Neuronal stem cell (in vitro differentiated cells): ENCODE results near the gene COX14.
A peak's percentile ranks its signal among the peaks of the same experiment; 100 is the strongest.

ENCODE experiments used
- DNase-seq: peaks from one replicate; pipeline ENCODE4 v3.0.0-alpha.2; 2013; ENCODE audit warnings: low spot score
- H2AFZ ChIP-seq: one replicate; pipeline ENCODE4 v1.6.1; 2013; ENCODE audit warnings: mild to moderate bottlenecking, low read length, inconsistent platforms
- H2AK5ac ChIP-seq: 2 replicates; pipeline ENCODE4 v1.6.1; 2013; ENCODE audit warnings: low read depth, mild to moderate bottlenecking, inconsistent platforms, low read length, moderate library complexity, mixed read lengths
- H2BK120ac ChIP-seq: 2 replicates; pipeline ENCODE4 v1.6.1; 2013; ENCODE audit warnings: low read depth, mild to moderate bottlenecking, inconsistent platforms, low read length, moderate library complexity, mixed read lengths
- H2BK12ac ChIP-seq: one replicate; pipeline ENCODE4 v1.6.1; 2013; ENCODE audit warnings: low read length, inconsistent platforms
- H2BK15ac ChIP-seq: 2 replicates; pipeline ENCODE4 v1.6.1; 2013; ENCODE audit warnings: mild to moderate bottlenecking, low read length, inconsistent platforms, mixed read lengths
- H2BK5ac ChIP-seq: one replicate; pipeline ENCODE4 v1.6.1; 2013; ENCODE audit warnings: inconsistent platforms, mild to moderate bottlenecking, low read length, moderate library complexity
- H3K14ac ChIP-seq: one replicate; pipeline ENCODE4 v1.6.1; 2013; ENCODE audit warnings: low read length, inconsistent platforms
- H3K18ac ChIP-seq: 2 replicates; pipeline ENCODE4 v1.6.1; 2013; ENCODE audit warnings: low read length, inconsistent platforms
- H3K23ac ChIP-seq: 2 replicates; pipeline ENCODE4 v1.6.1; 2013; ENCODE audit warnings: low read depth, mild to moderate bottlenecking, mixed read lengths, low read length, inconsistent platforms; ENCODE audit not compliant: poor library complexity
- H3K27ac ChIP-seq: replicated peaks from 3 replicates; pipeline ENCODE4 v1.5.1; 2013; ENCODE audit warnings: low read length, inconsistent platforms
- H3K27me3 ChIP-seq, 3 experiments: 2 replicates each; pipeline ENCODE4 v1.6.1; 2013; ENCODE audit warnings: low read length in 3 of 3, mild to moderate bottlenecking in 2 of 3, inconsistent platforms in 1 of 3, low read depth in 1 of 3, mixed read lengths in 1 of 3, moderate library complexity in 1 of 3; ENCODE audit not compliant: control insufficient read depth in 3 of 3, insufficient read depth in 3 of 3
- H3K36me3 ChIP-seq, 2 donors: replicated peaks in 1 of 2; 2 replicates each; pipeline ENCODE4 v1.6.1; 2013; ENCODE audit warnings: low read length in 2 of 2; ENCODE audit not compliant: control insufficient read depth in 2 of 2, insufficient read depth in 2 of 2
- H3K4ac ChIP-seq: 2 replicates; pipeline ENCODE4 v1.6.1; 2013; ENCODE audit warnings: inconsistent platforms, mild to moderate bottlenecking, low read length, moderate library complexity
- H3K4me1 ChIP-seq, 2 donors: 1 replicate in 1 of 2; 2 replicates in 1 of 2; pipeline ENCODE4 v1.6.1; 2013; ENCODE audit warnings: low read length in 2 of 2, low read depth in 1 of 2; ENCODE audit not compliant: control insufficient read depth in 2 of 2, insufficient read depth in 1 of 2
- H3K4me2 ChIP-seq: one replicate; pipeline ENCODE4 v1.6.1; 2013; ENCODE audit warnings: mild to moderate bottlenecking, low read length, inconsistent platforms; ENCODE audit not compliant: insufficient read depth, poor library complexity, severe bottlenecking
- H3K4me3 ChIP-seq, 2 donors: 2 replicates each; pipeline ENCODE4 v1.5.1; 2013; ENCODE audit warnings: low read length in 2 of 2, mild to moderate bottlenecking in 2 of 2, inconsistent platforms in 1 of 2, moderate library complexity in 1 of 2
- H3K79me1 ChIP-seq: one replicate; pipeline ENCODE4 v1.6.1; 2013; ENCODE audit warnings: low read depth, mild to moderate bottlenecking, inconsistent platforms, low read length, moderate library complexity
- H3K9ac ChIP-seq: one replicate; pipeline ENCODE4 v1.6.1; 2013; ENCODE audit warnings: mild to moderate bottlenecking, low read depth, low read length, inconsistent platforms; ENCODE audit not compliant: poor library complexity
- H3K9me3 ChIP-seq, 2 donors: replicated peaks in 1 of 2; 2 replicates each; pipeline versions ENCODE3 to v1.6.1; 2013; ENCODE audit warnings: low read length in 2 of 2, mild to moderate bottlenecking in 2 of 2, inconsistent platforms in 1 of 2, low read depth in 1 of 2, mixed read lengths in 1 of 2, moderate library complexity in 1 of 2; ENCODE audit not compliant: control insufficient read depth in 2 of 2, insufficient read depth in 1 of 2
- H4K8ac ChIP-seq: one replicate; pipeline ENCODE4 v1.6.1; 2013; ENCODE audit warnings: low read depth, mild to moderate bottlenecking, inconsistent platforms, low read length, moderate library complexity
- H4K91ac ChIP-seq: one replicate; pipeline ENCODE4 v1.6.1; 2013; ENCODE audit warnings: low read length, low read depth, mild to moderate bottlenecking, inconsistent platforms; ENCODE audit not compliant: poor library complexity
- WGBS, 2 donors: extraction: QIAGEN DNeasy Blood & Tissue Kit; methylation state at CpG; one replicate each; pipeline ENCODE4 v1.1.7; 2013; ENCODE audit warnings: missing lambda C conversion rate in 2 of 2, mixed read lengths in 1 of 2; ENCODE audit not compliant: insufficient read length in 2 of 2, insufficient replicate concordance in 1 of 2; ENCODE audit errors: extremely low coverage in 2 of 2; 5-methylcytosine and 5-hydroxymethylcytosine counted together

The COX14 gene

GRCh38 chr12:50111395-50111692, 692 bp upstream of the COX14 start:
- WGBS, 2 donors = no CpG with 5 or more reads among the region's 19 CpGs
- peak overlapping the region; percentile 51 to 66 for H3K4me3 ChIP-seq

GRCh38 chr12:50112456-50113218, 601 bp downstream of the COX14 start:
- H3K4ac ChIP-seq = no peak overlapping the region
- H2BK120ac ChIP-seq = no peak overlapping the region
- H3K27me3 ChIP-seq = no peaks in the 10 kb centered on the region
- H2BK15ac ChIP-seq = no peak overlapping the region
- H3K79me1 ChIP-seq = peaks cover 7% of the 10 kb centered on the region
- H3K18ac ChIP-seq = peak overlapping the region; percentile 89
- no peak overlapping the region for H4K8ac ChIP-seq
- peak overlapping the region; percentile 1 for H2AK5ac ChIP-seq
- H2AFZ ChIP-seq = peak overlapping the region; percentile 88
- no peaks in the 10 kb centered on the region for H3K9me3 ChIP-seq
- H3K14ac ChIP-seq = peak overlapping the region; percentile 10
- peak overlapping the region; percentile 90 for H3K4me2 ChIP-seq
- H3K23ac ChIP-seq = peak overlapping the region; percentile 99
- no CpG with 5 or more reads among the region's 26 CpGs for WGBS, 2 donors
- peak overlapping the region; percentile 83 for H2BK5ac ChIP-seq
- no peak overlapping the region for H2BK12ac ChIP-seq
- peaks cover 0 to 5% of the 10 kb centered on the region in 2 donors for H3K36me3 ChIP-seq
- peak overlapping the region; percentile 78 to 97 for H3K4me3 ChIP-seq
- H3K9ac ChIP-seq = peak overlapping the region; percentile 98
- peak overlapping the region; percentile 82 for H3K27ac ChIP-seq
- H4K91ac ChIP-seq = no peak overlapping the region
- no peak for DNase-seq
- peaks cover 18 to 22% of the 10 kb centered on the region in 2 donors for H3K4me1 ChIP-seq

More at GRCh38 chr12:50111395-50111692, 692 bp upstream of the COX14 start:
- Histone ChIP-seq H3K23ac (no peak overlapping the region), H2BK120ac (no peak overlapping the region), H2AK5ac (peak overlapping the region; percentile 57), H4K8ac (peak overlapping the region; percentile 33), H3K9ac (no peak overlapping the region), H3K14ac (no peak overlapping the region), H3K36me3 (peaks cover 0 to 1% of the 10 kb centered on the region in 2 donors), H3K9me3 (no peaks in the 10 kb centered on the region), H2BK15ac (no peak overlapping the region), H2BK5ac (no peak overlapping the region), H3K4ac (no peak overlapping the region), H3K4me2 (peak overlapping the region; percentile 47), H3K27me3 (no peaks in the 10 kb centered on the region), H4K91ac (no peak overlapping the region), H2AFZ (peak overlapping the region; percentile 97), H3K18ac (peak overlapping the region; percentile 92), H3K27ac (peak overlapping the region; percentile 33), H3K79me1 (peaks cover 7% of the 10 kb centered on the region), H3K4me1 (peaks cover 18 to 22% of the 10 kb centered on the region in 2 donors), H2BK12ac (no peak overlapping the region)
- DNase-seq = no peak

GRCh38 chr12:50117057-50117622, 5.1 kb downstream of the COX14 start:
- H2BK12ac ChIP-seq = no peak overlapping the region
- H3K27me3 ChIP-seq = no peaks in the 10 kb centered on the region
- H3K18ac ChIP-seq = no peak overlapping the region
- H2BK5ac ChIP-seq = no peak overlapping the region
- H3K4me2 ChIP-seq = no peak overlapping the region
- H3K36me3 ChIP-seq = peaks cover 0 to 28% of the 10 kb centered on the region in 2 donors
- H2AFZ ChIP-seq = no peak overlapping the region
- H2BK15ac ChIP-seq = no peak overlapping the region
- H3K9me3 ChIP-seq = no peaks in the 10 kb centered on the region
- no peak overlapping the region for H3K4me3 ChIP-seq
- H3K4me1 ChIP-seq = peaks cover 0 to 5% of the 10 kb centered on the region in 2 donors
- H3K23ac ChIP-seq = no peak overlapping the region
- H3K9ac ChIP-seq = no peak overlapping the region
- H3K27ac ChIP-seq = no peak overlapping the region
- H2AK5ac ChIP-seq = no peak overlapping the region
- WGBS, 2 donors = no CpG with 5 or more reads among the region's 6 CpGs
- H3K4ac ChIP-seq = no peak overlapping the region
- peaks cover 9% of the 10 kb centered on the region for H3K79me1 ChIP-seq
- no peak overlapping the region for H2BK120ac ChIP-seq
- no peak overlapping the region for H4K8ac ChIP-seq
- H3K14ac ChIP-seq = no peak overlapping the region
- no peak for DNase-seq
- H4K91ac ChIP-seq = no peak overlapping the region

- Histone ChIP-seq H3K18ac (no peak overlapping the region), H3K4me1 (no peaks in the 10 kb centered on the region), H2BK12ac (no peak overlapping the region), H3K36me3 (peaks cover 0 to 40% of the 10 kb centered on the region in 2 donors), H2BK120ac (no peak overlapping the region), H3K79me1 (peaks cover 5% of the 10 kb centered on the region), H2BK15ac (no peak overlapping the region), H2AFZ (no peak overlapping the region), H4K8ac (no peak overlapping the region), H3K4me2 (no peak overlapping the region), H3K9ac (no peak overlapping the region), H3K4me3 (no peak overlapping the region), H2BK5ac (no peak overlapping the region), H3K4ac (no peak overlapping the region), H2AK5ac (no peak overlapping the region), H3K9me3 (no peaks in the 10 kb centered on the region), H3K23ac (no peak overlapping the region), H4K91ac (no peak overlapping the region), H3K14ac (no peak overlapping the region), H3K27ac (no peak overlapping the region), H3K27me3 (no peaks in the 10 kb centered on the region)
- WGBS, 2 donors = no CpG with 5 or more reads among the region's 2 CpGs
- DNase-seq = no peak
These were observed 7.4 kb downstream of the COX14 start for GRCh38 chr12:50119387-50119786.
